GM23248 (cell line): ENCODE results near the gene HSD17B13. TPM values are rescaled to one million over a fixed set of nuclear protein-coding genes. Genes with fewer than 3 reads are reported as not detected.
A peak's percentile ranks its signal among the peaks of the same experiment; 100 is the strongest.
"Not testable (repeated sequence)": the region's sequence is repeated elsewhere in the genome, so short reads cannot be mapped to it uniquely, and the experiment has no call there.

ENCODE experiments used
- DNase-seq: peaks from one replicate; pipeline ENCODE4 v3.0.0-alpha.2; 2015
- H2AFZ ChIP-seq: fragments of 200-600 bp; sonication (generic); 2 replicates; pipeline ENCODE4 v1.6.1; 2016; ENCODE audit warnings: antibody characterized with exemption
- H3F3A ChIP-seq: fragments of 200-600 bp; sonication (generic); 2 replicates; pipeline ENCODE4 v1.6.1; 2016; ENCODE audit warnings: mild to moderate bottlenecking, antibody characterized with exemption, mixed run types; ENCODE audit not compliant: insufficient read depth
- H3K27ac ChIP-seq: fragments of 200-600 bp; sonication (generic); 2 replicates; pipeline ENCODE4 v1.5.1; 2016; ENCODE audit warnings: mild to moderate bottlenecking
- H3K27me3 ChIP-seq: fragments of 200-600 bp; sonication (generic); replicated peaks from 2 replicates; pipeline ENCODE4 v1.6.1; 2016; ENCODE audit warnings: mild to moderate bottlenecking; ENCODE audit not compliant: insufficient read depth
- H3K36me3 ChIP-seq: fragments of 200-600 bp; sonication (generic); 2 replicates; pipeline ENCODE4 v1.6.1; 2016; ENCODE audit warnings: low read depth, mild to moderate bottlenecking
- H3K4me1 ChIP-seq: fragments of 200-600 bp; sonication (generic); 2 replicates; pipeline ENCODE4 v1.6.1; 2016; ENCODE audit warnings: mild to moderate bottlenecking; ENCODE audit not compliant: insufficient read depth
- H3K4me2 ChIP-seq: fragments of 200-600 bp; sonication (generic); one replicate; pipeline ENCODE4 v1.6.1; 2016; ENCODE audit warnings: mild to moderate bottlenecking; ENCODE audit not compliant: unreplicated experiment
- H3K4me3 ChIP-seq: fragments of 200-600 bp; sonication (generic); 2 replicates; pipeline ENCODE4 v1.5.1; 2016; ENCODE audit warnings: mild to moderate bottlenecking
- H3K79me2 ChIP-seq: fragments of 200-600 bp; sonication (generic); 2 replicates; pipeline ENCODE4 v1.6.1; 2016; ENCODE audit warnings: mild to moderate bottlenecking; ENCODE audit not compliant: insufficient read depth
- H3K9ac ChIP-seq: fragments of 200-600 bp; sonication (generic); 2 replicates; pipeline ENCODE4 v1.6.1; 2016; ENCODE audit warnings: mild to moderate bottlenecking
- H3K9me2 ChIP-seq: fragments of 200-600 bp; sonication (generic); 2 replicates; pipeline ENCODE4 v1.6.1; 2016; ENCODE audit warnings: mixed run types, mild to moderate bottlenecking, moderate library complexity; ENCODE audit not compliant: insufficient read depth
- H3K9me3 ChIP-seq: fragments of 200-600 bp; sonication (generic); one replicate; pipeline ENCODE4 v1.6.1; 2017; ENCODE audit warnings: low read depth
- H4K20me1 ChIP-seq: fragments of 200-600 bp; sonication (generic); 2 replicates; pipeline ENCODE4 v1.6.0; 2016; ENCODE audit not compliant: insufficient read depth
- EZH2 ChIP-seq: fragments of 200-600 bp; sonication (generic); IDR thresholded peaks from 2 replicates; pipeline ENCODE4 v1.6.1; 2018; ENCODE audit warnings: antibody characterized with exemption, mild to moderate bottlenecking; ENCODE audit not compliant: insufficient read depth, poor library complexity, severe bottlenecking
- EZH2phosphoT487 ChIP-seq: fragments of 200-600 bp; sonication (generic); IDR thresholded peaks from 2 replicates; pipeline ENCODE4 v1.6.1; 2018; ENCODE audit warnings: antibody characterized with exemption, moderate library complexity, mild to moderate bottlenecking, low read depth; ENCODE audit not compliant: insufficient read depth
- WGBS, 2 experiments: methylation state at CpG; one replicate each; pipeline ENCODE4 v1.1.6; 2015 to 2017; ENCODE audit warnings: low lambda C conversion rate in 2 of 2, low coverage in 1 of 2; ENCODE audit errors: missing lambda C conversion rate in 2 of 2; 5-methylcytosine and 5-hydroxymethylcytosine counted together
- in situ Hi-C: fragments of 300-500 bp; cut with MboI; formaldehyde crosslinking; loops from 2 replicates; pipeline ENCODE4 v1.15.0; 2020
- polyA plus RNA-seq: library from polyadenylated mRNA; unstranded; fragments of >200 nt; fragmentation: Nextera tagmentation; extraction: Ambion mirVana; gene quantifications from 2 replicates; pipeline ENCODE4 v1.2.1, GENCODE V29; 2016
- total RNA-seq: library from RNA; depleted of rRNA; stranded (reverse); fragments of >200 nt; shearing (Covaris generic); gene quantifications from 2 replicates; pipeline ENCODE4 v1.2.3, GENCODE V29; 2014

The HSD17B13 gene
- total and polyA plus RNA-seq, 2 experiments from 2014 or later = not detected

DNA sequence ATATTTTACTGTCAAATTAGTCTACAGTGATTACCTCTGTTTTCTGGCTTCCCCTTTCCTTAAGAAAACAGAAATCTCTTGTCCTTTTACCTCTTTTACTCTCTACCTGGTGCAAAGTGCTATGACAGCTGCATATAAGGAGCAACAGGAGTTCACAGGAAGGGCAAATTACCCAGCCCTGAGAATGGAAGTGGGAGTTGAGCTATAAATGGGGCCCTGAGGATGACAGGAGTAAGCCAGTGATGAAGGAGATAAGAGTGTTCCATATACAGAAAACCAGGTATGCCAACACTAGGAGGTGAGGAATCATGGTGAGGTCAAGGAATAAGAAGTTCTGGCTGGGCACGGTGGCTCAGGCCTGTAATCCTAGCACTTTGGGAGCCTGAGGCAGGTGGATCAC, 4.5 kb upstream of the HSD17B13 start:
- no peak overlapping the region for H3K9ac ChIP-seq
- no peaks in the 10 kb centered on the region for H3F3A ChIP-seq
- H3K36me3 ChIP-seq = no peaks in the 10 kb centered on the region
- TF ChIP-seq EZH2 = no peak
- H2AFZ ChIP-seq = no peak overlapping the region
- H3K9me2 ChIP-seq = no peaks in the 10 kb centered on the region
- H3K79me2 ChIP-seq = no peaks in the 10 kb centered on the region
- 100% methylated on average over 1 of the region's 1 CpG for WGBS, 2 experiments
- no peak overlapping the region for H3K27ac ChIP-seq
- no peaks in the 10 kb centered on the region for H3K4me1 ChIP-seq
- no peaks in the 10 kb centered on the region for H3K9me3 ChIP-seq
- DNase-seq = no peak
- in situ Hi-C loops = loop anchor here (25.0 kb wide), 1 partner anchor 510 kb away; the partner anchor contains the start of gene MEPE
- no peaks in the 10 kb centered on the region for H4K20me1 ChIP-seq
- no peaks in the 10 kb centered on the region for H3K27me3 ChIP-seq
- no peak overlapping the region for H3K4me2 ChIP-seq
- no peak overlapping the region for H3K4me3 ChIP-seq

GRCh38 chr4:87326460-87326859, 3.8 kb upstream of the HSD17B13 start:
- 79 to 83% methylated on average over 3 of the region's 3 CpGs for WGBS, 2 experiments
- Histone ChIP-seq H3K36me3 (no peaks in the 10 kb centered on the region), H3F3A (no peaks in the 10 kb centered on the region), H4K20me1 (no peaks in the 10 kb centered on the region), H3K27ac (no peak overlapping the region), H3K9me3 (no peaks in the 10 kb centered on the region), H3K9me2 (no peaks in the 10 kb centered on the region), H3K79me2 (no peaks in the 10 kb centered on the region), H3K4me2 (no peak overlapping the region), H3K9ac (no peak overlapping the region), H3K4me1 (no peaks in the 10 kb centered on the region), H2AFZ (no peak overlapping the region), H3K4me3 (no peak overlapping the region), H3K27me3 (no peaks in the 10 kb centered on the region)
- no peak for TF ChIP-seq EZH2
- no peak for TF ChIP-seq EZH2phosphoT487
- in situ Hi-C loops = loop anchor here (25.0 kb wide), 1 partner anchor 511 kb away; the partner anchor contains the start of gene MEPE
- no peak for DNase-seq

DNA sequence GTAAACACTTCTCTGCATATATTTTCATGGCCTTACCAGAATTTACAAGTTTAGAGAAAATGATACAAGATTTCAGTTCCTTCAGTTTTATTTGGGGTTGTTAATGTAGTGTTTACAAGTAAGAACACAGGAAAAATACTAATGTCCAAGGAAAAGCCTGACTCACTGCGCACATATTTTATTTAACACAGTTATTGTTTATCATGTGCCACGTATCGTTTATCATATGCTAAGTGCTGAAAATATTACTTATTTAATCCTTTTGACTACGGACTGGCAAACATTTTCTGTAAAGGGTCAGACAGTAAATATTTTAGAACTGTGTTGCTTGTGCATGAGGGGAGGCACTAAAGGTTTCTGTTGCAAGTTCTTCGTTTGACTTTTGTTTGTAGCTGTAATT, 794 bp downstream of the HSD17B13 start:
- H3K27me3 ChIP-seq = no peaks in the 10 kb centered on the region
- peak overlapping the region; percentile 12; the same call in 1 of the 2 replicates for H2AFZ ChIP-seq
- 8 to 9% methylated on average over 5 of the region's 5 CpGs for WGBS, 2 experiments
- H4K20me1 ChIP-seq = no peaks in the 10 kb centered on the region
- H3K9me2 ChIP-seq = no peaks in the 10 kb centered on the region
- H3K4me3 ChIP-seq = no peak overlapping the region
- no peaks in the 10 kb centered on the region for H3F3A ChIP-seq
- H3K9me3 ChIP-seq = no peaks in the 10 kb centered on the region
- no peak overlapping the region for H3K9ac ChIP-seq
- TF ChIP-seq EZH2phosphoT487 = no peak
- no peak for TF ChIP-seq EZH2
- no peak overlapping the region for H3K4me2 ChIP-seq
- no peak for DNase-seq
- H3K27ac ChIP-seq = no peak overlapping the region
- in situ Hi-C loops = no loop called here
- no peaks in the 10 kb centered on the region for H3K79me2 ChIP-seq
- H3K36me3 ChIP-seq = no peaks in the 10 kb centered on the region
- no peaks in the 10 kb centered on the region for H3K4me1 ChIP-seq

DNA sequence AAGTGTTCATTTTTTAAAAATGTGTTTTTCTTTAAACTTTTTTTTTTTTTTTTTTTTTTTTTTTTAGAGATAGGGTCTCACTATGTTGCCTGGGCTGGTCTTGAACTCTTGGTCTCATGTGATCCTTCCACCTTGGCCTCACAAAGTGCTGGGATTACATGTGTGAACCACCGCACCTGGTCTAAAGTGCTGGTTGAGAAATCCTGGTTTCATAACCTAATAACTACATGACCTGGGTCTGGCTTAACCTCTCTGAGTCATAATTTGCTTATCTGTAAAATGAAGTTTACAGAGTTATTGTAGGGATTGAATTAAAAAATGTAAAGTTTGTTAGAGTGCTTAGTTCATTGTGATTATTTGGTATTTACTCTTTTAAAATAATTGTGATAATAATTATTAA, 5.2 kb downstream of the HSD17B13 start:
- no peaks in the 10 kb centered on the region for H3K9me3 ChIP-seq
- no peak for TF ChIP-seq EZH2
- TF ChIP-seq EZH2phosphoT487 = no peak
- DNase-seq = no peak
- H3K79me2 ChIP-seq = no peaks in the 10 kb centered on the region
- no peaks in the 10 kb centered on the region for H4K20me1 ChIP-seq
- no peak overlapping the region for H2AFZ ChIP-seq
- no peaks in the 10 kb centered on the region for H3F3A ChIP-seq
- H3K4me1 ChIP-seq = no peaks in the 10 kb centered on the region
- no peak overlapping the region for H3K27ac ChIP-seq
- H3K27me3 ChIP-seq = no peaks in the 10 kb centered on the region
- in situ Hi-C loops = no loop called here
- H3K9ac ChIP-seq = no peak overlapping the region
- H3K36me3 ChIP-seq = no peaks in the 10 kb centered on the region
- H3K9me2 ChIP-seq = no peaks in the 10 kb centered on the region
- 95 to 100% methylated on average over 1 of the region's 1 CpG for WGBS, 2 experiments
- no peak overlapping the region for H3K4me3 ChIP-seq
- H3K4me2 ChIP-seq = no peak overlapping the region

DNA sequence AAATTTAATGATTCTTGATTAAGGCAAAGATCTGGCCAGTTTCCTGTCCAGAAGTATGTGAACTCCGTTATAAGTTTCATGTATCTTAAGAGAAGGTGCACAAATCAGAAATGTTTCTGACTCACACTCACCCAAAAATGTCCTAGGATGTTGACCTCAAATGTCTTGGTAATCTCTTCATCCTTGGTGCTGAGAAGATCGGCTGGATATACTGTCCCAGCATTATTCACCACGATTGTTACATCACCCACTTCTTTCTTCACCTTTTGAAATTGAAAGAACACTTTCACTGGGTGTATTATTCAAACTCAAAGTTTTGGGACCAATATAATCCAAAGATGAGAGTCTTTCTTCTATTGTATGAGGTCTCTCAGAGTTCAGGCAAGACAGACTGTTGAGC, 5.7 kb downstream of the HSD17B13 start:
- H3K79me2 ChIP-seq = no peaks in the 10 kb centered on the region
- 91 to 98% methylated on average over 3 of the region's 3 CpGs for WGBS, 2 experiments
- in situ Hi-C loops = no loop called here
- no peak overlapping the region for H3K4me3 ChIP-seq
- no peaks in the 10 kb centered on the region for H3F3A ChIP-seq
- H3K4me1 ChIP-seq = no peaks in the 10 kb centered on the region
- no peak overlapping the region for H2AFZ ChIP-seq
- H3K27ac ChIP-seq = no peak overlapping the region
- H3K9ac ChIP-seq = no peak overlapping the region
- no peak for DNase-seq
- no peaks in the 10 kb centered on the region for H4K20me1 ChIP-seq
- H3K36me3 ChIP-seq = no peaks in the 10 kb centered on the region
- no peaks in the 10 kb centered on the region for H3K9me3 ChIP-seq
- H3K27me3 ChIP-seq = no peaks in the 10 kb centered on the region
- no peaks in the 10 kb centered on the region for H3K9me2 ChIP-seq
- no peak overlapping the region for H3K4me2 ChIP-seq
- TF ChIP-seq EZH2 = no peak

- H3K4me3 ChIP-seq, in situ Hi-C loops, H3K27me3 ChIP-seq, H3K9me3 ChIP-seq, H3K4me1 ChIP-seq, H3K27ac ChIP-seq, DNase-seq, H3K9ac ChIP-seq, H3K4me2 ChIP-seq, H3K79me2 ChIP-seq, H3K9me2 ChIP-seq, H3K36me3 ChIP-seq, H3F3A ChIP-seq, H4K20me1 ChIP-seq: not testable (repeated sequence)
- WGBS, 2 experiments = 25 to 28% methylated on average over 4 of the region's 4 CpGs
- H2AFZ ChIP-seq = peak overlapping the region; percentile 60; the same call in 1 of the 2 replicates
Measured at GRCh38 chr4:87315000-87315399, 7.7 kb downstream of the HSD17B13 start.
